RWPE1 (cell line): ENCODE results near the gene ACSF3.
"Not testable (repeated sequence)": the region's sequence is repeated elsewhere in the genome, so short reads cannot be mapped to it uniquely, and the experiment has no call there.

Experiments used
- CTCF ChIA-PET: fragments of 350-600 bp; sonication (Branson Sonifier 250); formaldehyde crosslinking; extraction: SDS; loops from one replicate; lab custom pipeline; 2021; lab: Yijun Ruan, JAX
- POLR2A ChIA-PET: fragments of 400-600 bp; formaldehyde crosslinking; extraction: SDS; loops from one replicate; lab custom pipeline; 2020; ENCODE audit warnings: antibody characterized with exemption; ENCODE audit not compliant: low non-redundant PET; lab: Yijun Ruan, JAX
- DNase-seq: peaks from one replicate; pipeline ENCODE4 v3.0.0; 2012; ENCODE audit warnings: low spot score
- H3K27ac ChIP-seq: fragments of 450-650 bp; 2 replicates; pipeline ENCODE4 v1.5.1; 2017
- CTCF ChIP-seq: fragments of 450-650 bp; conservative IDR thresholded peaks from 2 replicates; pipeline ENCODE4 v1.5.1; 2017; ENCODE audit warnings: low read depth, mild to moderate bottlenecking

ACSF3 gene

GRCh38 chr16:89065458-89065822, 28.2 kb upstream of the ACSF3 start:
- TF ChIP-seq CTCF, result no peak
- CTCF ChIA-PET, result no interaction called here
- H3K27ac ChIP-seq, result no peak overlapping the region
- POLR2A ChIA-PET, result no interaction called here
- DNase-seq, result no peak

GRCh38 chr16:89066721-89067120, 26.9 kb upstream of the ACSF3 start:
- ChIA-PET POLR2A (no interaction called here), CTCF (no interaction called here)
- no peak overlapping the region for H3K27ac ChIP-seq
- DNase-seq, result no peak
- no peak for TF ChIP-seq CTCF

GRCh38 chr16:89067677-89068443, 25.8 kb upstream of the ACSF3 start:
- POLR2A ChIA-PET, result no interaction called here
- CTCF ChIA-PET, result interaction anchor here (0.6 to 1.0 kb wide), 4 partner anchors 20 to 270 kb away, joined by 3 to 4 read pairs (median 4); no protein-coding TSS in a partner anchor
- DNase-seq, result no peak
- no peak for TF ChIP-seq CTCF
- H3K27ac ChIP-seq, result no peak overlapping the region; the same call in 1 of the 2 replicates

GRCh38 chr16:89068814-89069616, 24.6 kb upstream of the ACSF3 start:
- H3K27ac ChIP-seq, DNase-seq, POLR2A ChIA-PET: not testable (repeated sequence)
- CTCF ChIA-PET, result interaction anchor here (1.0 kb wide), 1 partner anchor 98 kb away, joined by 3 read pairs; no protein-coding TSS in a partner anchor

- TF ChIP-seq CTCF, result no peak
- DNase-seq, result no peak
- no peak overlapping the region for H3K27ac ChIP-seq
- ChIA-PET POLR2A (no interaction called here), CTCF (no interaction called here)
These were observed 23.7 kb upstream of the ACSF3 start for GRCh38 chr16:89069920-89070319.

GRCh38 chr16:89070590-89070989, 23.1 kb upstream of the ACSF3 start:
- CTCF ChIA-PET, result no interaction called here
- no peak for TF ChIP-seq CTCF
- POLR2A ChIA-PET, result no interaction called here
- no peak overlapping the region for H3K27ac ChIP-seq
- no peak for DNase-seq
